Activated T-helper 9 cell treated with anti-CD3 and anti-CD28 coated beads, Interleukin-2, amount 50 U/mL, for 16 hours (primary cell): ENCODE measurements around the gene PIK3R1.

ENCODE experiments used
- DNase-seq: peaks from one replicate; pipeline ENCODE4 v3.0.0-alpha.2; 2020; ENCODE audit warnings: low read depth

The PIK3R1 gene

DNA sequence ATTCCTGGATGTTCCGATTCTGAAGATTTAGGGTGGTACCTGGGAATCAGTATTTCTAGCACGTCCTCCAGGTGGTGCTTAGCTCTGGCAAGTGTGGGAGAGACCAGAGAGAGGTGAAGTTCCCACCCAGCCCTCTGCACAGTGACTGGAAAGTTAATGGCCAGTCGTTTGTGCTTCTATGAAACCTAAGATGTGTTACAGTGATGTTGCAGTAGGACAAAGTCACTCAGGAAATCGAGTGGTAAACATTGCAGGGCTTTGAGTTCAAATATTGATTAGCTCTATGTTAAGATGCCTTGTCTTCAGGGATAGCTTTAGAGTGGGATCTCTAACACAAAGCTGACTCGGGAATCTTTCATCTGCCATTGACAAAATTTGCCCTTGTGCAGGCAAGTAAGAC is 55.6 kb downstream of the PIK3R1 start:
- DNase-seq, result no peak

DNA sequence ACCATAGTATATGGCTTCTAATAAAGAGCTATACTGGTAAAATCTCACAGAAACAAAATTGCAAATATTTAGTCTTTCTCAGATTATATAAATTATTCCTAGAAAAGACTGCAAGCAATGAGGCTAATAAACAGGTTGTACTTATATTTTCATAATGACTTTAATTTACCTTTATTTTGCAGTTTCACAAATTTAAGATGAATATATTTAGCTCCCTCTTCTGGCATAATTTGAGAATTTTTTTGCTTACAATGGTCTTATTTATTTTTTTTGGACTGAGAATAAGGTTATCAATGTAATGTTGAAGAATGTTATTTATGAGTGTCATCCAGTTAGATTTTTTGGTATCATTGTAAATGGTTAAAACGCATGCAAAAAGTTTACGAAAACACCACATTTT is 56.7 kb downstream of the PIK3R1 start:
- DNase-seq, result no peak

- no peak for DNase-seq
Measured at GRCh38 chr5:68273717-68274409, 58.3 kb downstream of the PIK3R1 start.

- DNase-seq, result no peak
Measured at GRCh38 chr5:68274847-68275651, 59.5 kb downstream of the PIK3R1 start.

DNA sequence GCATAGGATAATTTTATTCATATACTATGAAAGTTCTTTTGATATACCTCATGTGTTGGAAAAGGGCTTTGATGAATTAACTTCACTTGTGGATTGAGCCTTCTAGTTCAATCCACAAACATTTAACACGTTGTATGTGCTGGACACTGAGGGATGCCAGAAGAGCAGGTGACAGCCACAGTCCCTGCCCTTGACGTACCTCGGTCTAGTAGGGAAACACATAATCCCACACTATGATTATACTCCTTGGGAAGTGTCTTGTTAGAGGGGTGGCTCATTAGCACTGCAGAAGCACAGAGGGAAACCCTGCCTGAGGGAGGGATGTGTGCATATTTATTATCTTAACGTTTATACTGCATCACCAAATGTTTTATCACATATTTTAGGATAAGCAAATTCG is 61.2 kb downstream of the PIK3R1 start:
- DNase-seq, result no peak

GRCh38 chr5:68277431-68277830 is 61.9 kb downstream of the PIK3R1 start:
- no peak for DNase-seq

- no peak for DNase-seq
Measured at GRCh38 chr5:68279984-68280383, 64.4 kb downstream of the PIK3R1 start.

DNA sequence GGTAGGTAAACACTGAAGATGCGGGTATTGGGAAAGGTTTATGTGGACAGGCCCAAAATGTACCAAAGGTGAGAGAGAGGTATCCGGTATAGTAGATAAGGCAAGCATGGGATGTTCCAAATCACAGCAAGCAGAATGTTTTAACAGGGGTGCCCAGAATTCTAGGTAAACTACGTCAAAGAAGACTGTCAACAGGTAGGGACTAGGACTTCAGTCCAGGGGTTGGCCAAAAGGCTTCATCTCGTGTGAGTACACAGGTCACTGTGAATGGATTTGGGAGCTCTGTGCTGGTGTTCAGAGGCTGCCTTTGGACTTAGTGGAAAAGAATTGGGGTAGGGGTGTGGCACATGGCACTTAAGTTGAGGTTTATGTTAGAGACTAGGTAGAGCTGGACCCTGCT is 66.4 kb downstream of the PIK3R1 start:
- DNase-seq, result no peak

GRCh38 chr5:68283766-68284165 is 68.2 kb downstream of the PIK3R1 start:
- DNase-seq, result no peak

- no peak for DNase-seq
Measured at GRCh38 chr5:68285075-68285840, 69.7 kb downstream of the PIK3R1 start.

DNA sequence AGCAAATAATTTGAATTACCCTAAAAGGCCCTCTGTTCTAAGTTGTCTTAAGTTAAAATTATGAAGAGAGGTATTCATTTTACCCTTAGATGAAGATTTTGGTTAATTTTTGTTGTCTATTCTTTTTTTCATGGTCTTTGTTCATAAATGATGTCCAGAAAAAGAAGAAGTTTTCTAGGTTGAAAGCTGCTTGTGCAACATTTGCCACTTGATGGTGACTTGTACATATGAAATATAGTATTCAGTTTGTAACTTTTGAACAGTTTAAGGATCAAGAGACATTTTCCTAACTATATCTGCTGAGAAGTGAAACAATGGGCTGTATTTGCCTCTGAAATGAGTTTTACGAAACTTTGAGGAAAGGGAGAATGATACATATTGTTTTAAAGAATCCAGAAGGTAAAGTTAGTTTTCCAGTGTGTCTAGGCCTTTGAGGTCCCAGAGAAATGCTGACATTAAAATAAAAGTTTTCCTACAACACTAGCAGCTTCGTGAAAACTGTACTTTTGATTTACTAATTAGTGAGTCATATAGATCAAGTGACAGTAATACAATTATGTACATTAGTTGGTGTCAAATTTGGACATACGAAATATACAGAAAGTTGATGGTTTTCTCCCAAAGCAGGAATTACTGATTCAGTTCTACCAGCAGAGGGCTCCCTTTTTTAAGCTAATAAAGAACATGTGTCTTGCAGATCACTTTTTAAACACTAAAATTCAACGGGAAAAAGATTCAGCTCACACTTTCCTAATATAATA is 70.5 kb downstream of the PIK3R1 start:
- DNase-seq, result no peak

- DNase-seq, result no peak
Measured at GRCh38 chr5:68286612-68286912, 71.0 kb downstream of the PIK3R1 start.

DNA sequence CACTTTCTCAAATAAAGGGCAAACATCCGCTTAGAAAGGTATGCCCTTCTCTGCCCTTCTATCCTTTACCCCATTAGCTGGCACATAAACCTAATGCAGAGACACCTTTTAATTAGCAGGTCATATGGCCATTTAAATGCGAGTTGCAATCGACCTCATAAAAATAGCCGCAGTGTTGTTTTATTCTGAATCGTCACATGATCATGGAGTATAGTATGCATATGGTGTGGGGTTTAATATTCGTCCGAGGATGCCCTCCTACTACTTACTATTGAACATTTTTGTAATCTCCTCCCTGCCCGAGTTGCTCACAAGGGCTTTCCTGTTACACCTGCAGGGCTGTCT is 72.0 kb downstream of the PIK3R1 start:
- no peak for DNase-seq

- DNase-seq, result peak; percentile 19
Measured at GRCh38 chr5:68287976-68288706, 72.6 kb downstream of the PIK3R1 start.

DNA sequence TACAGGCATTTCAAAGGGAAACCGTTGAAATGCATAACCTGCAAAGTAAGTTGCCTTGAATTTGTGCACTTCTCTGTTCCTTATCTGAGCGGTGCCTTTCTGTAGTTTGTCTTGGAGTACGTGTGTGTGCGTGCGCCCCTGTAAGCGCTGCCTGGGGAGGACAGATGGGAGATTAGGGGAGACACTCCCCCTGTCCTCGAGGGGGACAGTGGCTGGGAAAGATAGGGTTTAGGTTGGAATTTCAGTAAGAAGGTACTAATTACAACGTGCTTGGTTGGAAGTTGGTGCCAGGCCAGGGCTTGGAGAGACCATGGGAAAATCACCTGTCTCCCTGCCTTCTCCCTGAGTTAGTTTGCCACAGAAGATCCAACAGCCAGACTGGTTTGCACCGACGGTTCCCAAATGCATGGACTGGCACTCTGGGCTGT is 73.2 kb downstream of the PIK3R1 start:
- DNase-seq, result no peak

DNA sequence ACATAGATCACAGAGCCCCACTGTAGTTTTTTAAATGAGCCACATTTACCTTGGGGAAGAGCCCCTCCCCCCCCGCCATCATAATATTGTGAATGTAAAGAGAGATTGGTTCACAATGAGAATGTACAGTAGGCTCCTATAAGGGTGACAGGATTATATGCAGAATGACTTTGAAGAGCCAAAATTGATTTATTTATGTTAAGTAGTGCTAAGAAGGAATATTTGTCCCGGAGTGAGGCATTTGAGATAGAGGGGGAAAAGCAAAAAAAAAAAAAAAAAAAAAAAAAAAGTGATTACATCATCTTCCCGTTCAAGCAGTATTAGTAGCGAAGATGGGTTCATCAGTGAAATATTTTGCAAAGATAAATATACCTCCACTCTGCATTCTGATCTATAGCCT is 73.9 kb downstream of the PIK3R1 start:
- no peak for DNase-seq

- DNase-seq, result no peak
Measured at GRCh38 chr5:68290260-68290674, 74.7 kb downstream of the PIK3R1 start.

DNA sequence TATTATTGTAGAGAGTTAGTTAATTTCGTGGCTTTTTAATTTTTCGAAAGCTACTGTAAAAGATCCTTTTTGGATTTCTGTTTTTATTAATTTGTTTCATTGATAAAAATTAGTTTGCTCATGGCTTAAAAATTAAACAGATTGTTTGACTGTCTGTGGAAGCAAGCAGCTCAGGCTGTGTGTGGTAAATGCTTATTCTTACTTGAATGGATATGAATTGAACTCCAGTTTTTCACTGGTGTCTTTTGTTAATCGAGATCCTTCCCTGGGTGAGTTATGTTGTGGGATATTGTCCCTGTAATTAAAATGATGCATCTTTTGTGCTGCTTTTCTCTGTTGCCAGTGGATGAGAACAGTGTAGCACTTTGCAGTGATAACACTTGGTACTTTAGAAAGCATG is 75.3 kb downstream of the PIK3R1 start:
- DNase-seq, result no peak

DNA sequence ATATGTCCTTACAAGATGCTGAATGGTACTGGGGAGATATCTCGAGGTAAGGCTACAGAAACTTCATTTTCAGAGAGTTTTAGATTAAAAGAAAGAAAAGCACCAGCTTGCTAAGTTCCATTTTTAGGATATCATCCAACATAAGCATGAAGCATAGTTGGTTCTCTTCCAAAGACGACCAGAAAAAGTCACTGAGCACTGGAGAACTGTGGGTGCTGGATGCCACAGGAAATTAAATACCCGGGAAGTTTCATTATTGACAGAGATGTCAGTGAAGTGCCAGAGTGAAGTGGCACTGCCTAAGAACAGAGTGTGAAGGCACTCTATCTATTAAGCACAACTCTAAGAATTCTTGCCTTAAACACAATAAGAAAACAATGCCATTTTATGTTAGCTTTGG is 76.8 kb downstream of the PIK3R1 start:
- DNase-seq, result no peak

DNA sequence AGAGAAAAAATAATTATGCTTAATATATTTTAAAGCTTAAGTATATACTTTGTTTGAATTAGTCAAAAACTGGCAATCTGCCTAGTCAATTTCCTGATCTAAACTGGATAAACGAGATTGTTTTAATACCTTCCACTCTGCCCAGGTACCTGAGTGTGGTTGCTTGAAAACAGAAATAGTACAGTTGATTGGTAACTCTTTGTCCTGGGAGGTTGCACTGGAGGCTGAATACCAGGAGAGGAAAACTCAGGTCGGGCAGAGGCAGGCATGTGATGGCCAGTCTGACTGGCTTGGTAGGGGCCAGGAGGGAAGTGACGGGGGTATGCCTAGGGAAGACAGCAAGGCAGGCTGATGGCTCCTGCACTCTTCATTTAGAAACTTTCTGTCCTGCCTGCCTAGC is 80.2 kb downstream of the PIK3R1 start:
- no peak for DNase-seq

GRCh38 chr5:68296895-68297294 is 81.3 kb downstream of the PIK3R1 start:
- DNase-seq, result no peak

GRCh38 chr5:68297656-68298055 is 82.1 kb downstream of the PIK3R1 start:
- no peak for DNase-seq
